ENCODE measurements around the gene OBP2A. TPM values are rescaled to one million over a fixed set of nuclear protein-coding genes. Genes with fewer than 3 reads are reported as not detected.

Gene OBP2A
- total and polyA plus RNA-seq, 2 donors (not counting 1 experiment from before 2014, with no cell fraction given) = not detected

- no peak for TF ChIP-seq EZH2 (IDR thresholded peaks at IDR 0.05; ENCODE audit: borderline replicate concordance, insufficient read depth, low read depth, low read length, poor library complexity, severe bottlenecking)
- TF ChIP-seq, protein P1, sequence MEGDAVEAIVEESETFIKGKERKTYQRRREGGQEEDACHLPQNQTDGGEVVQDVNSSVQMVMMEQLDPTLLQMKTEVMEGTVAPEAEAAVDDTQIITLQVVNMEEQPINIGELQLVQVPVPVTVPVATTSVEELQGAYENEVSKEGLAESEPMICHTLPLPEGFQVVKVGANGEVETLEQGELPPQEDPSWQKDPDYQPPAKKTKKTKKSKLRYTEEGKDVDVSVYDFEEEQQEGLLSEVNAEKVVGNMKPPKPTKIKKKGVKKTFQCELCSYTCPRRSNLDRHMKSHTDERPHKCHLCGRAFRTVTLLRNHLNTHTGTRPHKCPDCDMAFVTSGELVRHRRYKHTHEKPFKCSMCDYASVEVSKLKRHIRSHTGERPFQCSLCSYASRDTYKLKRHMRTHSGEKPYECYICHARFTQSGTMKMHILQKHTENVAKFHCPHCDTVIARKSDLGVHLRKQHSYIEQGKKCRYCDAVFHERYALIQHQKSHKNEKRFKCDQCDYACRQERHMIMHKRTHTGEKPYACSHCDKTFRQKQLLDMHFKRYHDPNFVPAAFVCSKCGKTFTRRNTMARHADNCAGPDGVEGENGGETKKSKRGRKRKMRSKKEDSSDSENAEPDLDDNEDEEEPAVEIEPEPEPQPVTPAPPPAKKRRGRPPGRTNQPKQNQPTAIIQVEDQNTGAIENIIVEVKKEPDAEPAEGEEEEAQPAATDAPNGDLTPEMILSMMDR (IDR thresholded peaks at IDR 0.05) = no peak
- Mint-ChIP-seq H3K9me3 (ENCODE audit: insufficient read depth) (peaks cover 3% of the 10 kb centered on the region), H3K4me3 (no peak overlapping the region), H3K27ac (no peak overlapping the region), H3K27me3 (peaks cover 5% of the 10 kb centered on the region), H3K4me1 (no peaks in the 10 kb centered on the region)
- H3K4me3 ChIP-seq (ENCODE audit: control extremely low read depth in 1 of 5, extremely low read depth in 1 of 5, insufficient read depth in 1 of 5, low read depth in 2 of 5, low read length in 4 of 5) = no peak overlapping the region
- ChIA-PET POLR2A (no interaction called here), CTCF (no interaction called here)
- H4K20me1 ChIP-seq (ENCODE audit: control insufficient read depth, insufficient read depth, low read length, poor library complexity, severe bottlenecking) = no peaks in the 10 kb centered on the region
- no peaks in the 10 kb centered on the region for H3K79me2 ChIP-seq (ENCODE audit: control insufficient read depth, insufficient read depth, low read length)
- ATAC-seq (ENCODE audit: low read depth) (no peak), DNase-seq (no peak)
- H3K9me3 ChIP-seq (ENCODE audit: control extremely low read depth in 1 of 3, control insufficient read depth in 2 of 3, insufficient read depth in 1 of 3, low read length in 2 of 3) = peaks cover 0 to 9% (median 0%) of the 10 kb centered on the region in 3 donors
- no peak overlapping the region for H3K4me2 ChIP-seq (replicated peaks; ENCODE audit: low read depth, low read length, poor library complexity, severe bottlenecking)
- no peak overlapping the region for H2AFZ ChIP-seq (ENCODE audit: insufficient read depth, low read depth, low read length, poor library complexity, severe bottlenecking)
- no peaks in the 10 kb centered on the region for H3K4me1 ChIP-seq (ENCODE audit: control insufficient read depth in 2 of 2, insufficient read depth in 2 of 2, low read length in 2 of 2)
- no peak overlapping the region for H3K9ac ChIP-seq (ENCODE audit: low read length)
- intact Hi-C loops (cut with micrococcal nuclease) = no loop called here
- 94% methylated on average over 4 of the region's 5 CpGs for WGBS (ENCODE audit: insufficient coverage)
- peaks cover 0 to 2% (median 0%) of the 10 kb centered on the region in 4 experiments for H3K27me3 ChIP-seq (replicated peaks in 1 of 4; ENCODE audit: control extremely low read depth in 1 of 4, control insufficient read depth in 3 of 4, insufficient read depth in 4 of 4, low read length in 3 of 4)
- no peak overlapping the region for H3K27ac ChIP-seq (ENCODE audit: low read length in 2 of 2)
- H3K36me3 ChIP-seq (replicated peaks in 1 of 2; ENCODE audit: control extremely low read depth in 1 of 2, control insufficient read depth in 1 of 2, extremely low read depth in 1 of 2, insufficient read depth in 2 of 2, low read length in 1 of 2) = no peaks in the 10 kb centered on the region
Observed at GRCh38 chr9:135555203-135555602, 9.3 kb downstream of the OBP2A start.

- no peak for DNase-seq
- Mint-ChIP-seq H3K27ac (no peak overlapping the region), H3K4me1 (no peaks in the 10 kb centered on the region), H3K9me3 (ENCODE audit: insufficient read depth) (peaks cover 3% of the 10 kb centered on the region), H3K27me3 (peaks cover 5% of the 10 kb centered on the region), H3K4me3 (no peak overlapping the region)
- Histone ChIP-seq H3K27ac (ENCODE audit: low read length in 2 of 2) (no peak overlapping the region), H3K27me3 (replicated peaks in 1 of 4; ENCODE audit: control extremely low read depth in 1 of 4, control insufficient read depth in 3 of 4, insufficient read depth in 4 of 4, low read length in 3 of 4) (peaks cover 0 to 2% (median 0%) of the 10 kb centered on the region in 4 experiments), H3K36me3 (replicated peaks in 1 of 2; ENCODE audit: control extremely low read depth in 1 of 2, control insufficient read depth in 1 of 2, extremely low read depth in 1 of 2, insufficient read depth in 2 of 2, low read length in 1 of 2) (no peaks in the 10 kb centered on the region), H4K20me1 (ENCODE audit: control insufficient read depth, insufficient read depth, low read length, poor library complexity, severe bottlenecking) (no peaks in the 10 kb centered on the region), H2AFZ (ENCODE audit: insufficient read depth, low read depth, low read length, poor library complexity, severe bottlenecking) (no peak overlapping the region), H3K9me3 (ENCODE audit: control extremely low read depth in 1 of 3, control insufficient read depth in 2 of 3, insufficient read depth in 1 of 3, low read length in 2 of 3) (peaks cover 0 to 9% (median 0%) of the 10 kb centered on the region in 3 donors), H3K4me2 (replicated peaks; ENCODE audit: low read depth, low read length, poor library complexity, severe bottlenecking) (no peak overlapping the region), H3K4me1 (ENCODE audit: control insufficient read depth in 2 of 2, insufficient read depth in 2 of 2, low read length in 2 of 2) (no peaks in the 10 kb centered on the region), H3K79me2 (ENCODE audit: control insufficient read depth, insufficient read depth, low read length) (no peaks in the 10 kb centered on the region), H3K9ac (ENCODE audit: low read length) (no peak overlapping the region), H3K4me3 (ENCODE audit: control extremely low read depth in 1 of 5, extremely low read depth in 1 of 5, insufficient read depth in 1 of 5, low read depth in 2 of 5, low read length in 4 of 5) (no peak overlapping the region)
- ChIA-PET POLR2A (no interaction called here), CTCF (no interaction called here)
- intact Hi-C loops (cut with micrococcal nuclease) = no loop called here
- TF ChIP-seq, protein P1 (IDR thresholded peaks at IDR 0.05) = no peak
- TF ChIP-seq EZH2 (IDR thresholded peaks at IDR 0.05; ENCODE audit: borderline replicate concordance, insufficient read depth, low read depth, low read length, poor library complexity, severe bottlenecking) = no peak
- WGBS (ENCODE audit: insufficient coverage) = 73% methylated on average over 14 of the region's 16 CpGs
- ATAC-seq (ENCODE audit: low read depth) = no peak
Observed at GRCh38 chr9:135555910-135556309, 10.0 kb downstream of the OBP2A start.
